B cell (primary cell): Measurements from ENCODE around the gene MOB1A. TPM values are rescaled to one million over a fixed set of nuclear protein-coding genes. Genes with fewer than 3 reads are reported as not detected.

Source experiments
- ATAC-seq: fragments of 200-7000 bp; cut with Tn5 transposase; one replicate; pipeline ENCODE4 v1.10.0; 2021; ENCODE audit warnings: low read depth, mild to moderate bottlenecking, moderate number of reproducible peaks, moderate library complexity
- CTCF ChIA-PET: fragments of 350-600 bp; sonication (Branson Sonifier 250); formaldehyde crosslinking; loops from one replicate; lab custom pipeline; 2021; ENCODE audit warnings: antibody characterized with exemption, inconsistent platforms; lab: Charles Lee
- POLR2A ChIA-PET: fragments of 350-600 bp; sonication (Branson Sonifier 250); formaldehyde crosslinking; loops from one replicate; lab custom pipeline; 2021; ENCODE audit warnings: antibody characterized with exemption; lab: Charles Lee
- DNase-seq: peaks from one replicate; pipeline ENCODE4 v3.0.0; 2013
- H2AFZ ChIP-seq: 2 replicates; pipeline ENCODE4 v1.6.1; 2012; ENCODE audit warnings: mild to moderate bottlenecking, low read depth, low read length; ENCODE audit not compliant: insufficient read depth, poor library complexity, severe bottlenecking
- H3K27ac ChIP-seq, 2 donors: 1 replicate in 1 of 2; 2 replicates in 1 of 2; pipeline ENCODE4 v1.5.1; 2012 to 2013; ENCODE audit warnings: low read length in 2 of 2, mild to moderate bottlenecking in 2 of 2, moderate library complexity in 1 of 2
- H3K27me3 ChIP-seq, 4 experiments: fragments of 200-600 bp in 1 of 4; sonication (generic) in 1 of 4; replicated peaks in 1 of 4; 1 replicate in 2 of 4; 2 replicates in 2 of 4; pipeline versions ENCODE4 v1.6.1 to v1.7.0; 2013 to 2016; ENCODE audit warnings: low read length in 3 of 4, mild to moderate bottlenecking in 2 of 4, mixed read lengths in 1 of 4, moderate library complexity in 1 of 4; ENCODE audit not compliant: insufficient read depth in 4 of 4, control insufficient read depth in 3 of 4; ENCODE audit errors: control extremely low read depth in 1 of 4
- H3K36me3 ChIP-seq, 2 experiments: replicated peaks in 1 of 2; 1 replicate in 1 of 2; 2 replicates in 1 of 2; pipeline versions ENCODE4 v1.6.1 to v1.7.1; 2013; ENCODE audit warnings: low read length in 1 of 2; ENCODE audit not compliant: insufficient read depth in 2 of 2, control insufficient read depth in 1 of 2; ENCODE audit errors: control extremely low read depth in 1 of 2, extremely low read depth in 1 of 2
- H3K4me1 ChIP-seq, 2 donors: fragments of 200-600 bp in 1 of 2; sonication (generic) in 1 of 2; 1 replicate in 1 of 2; 2 replicates in 1 of 2; pipeline versions ENCODE4 v1.5.1 to v1.6.1; 2013 to 2017; ENCODE audit warnings: low read length in 2 of 2; ENCODE audit not compliant: control insufficient read depth in 2 of 2, insufficient read depth in 2 of 2
- H3K4me2 ChIP-seq: replicated peaks from 2 replicates; pipeline ENCODE3; 2012; ENCODE audit warnings: mild to moderate bottlenecking, low read depth, low read length; ENCODE audit not compliant: poor library complexity, severe bottlenecking
- H3K4me3 ChIP-seq, 5 experiments: fragments of 200-600 bp in 1 of 5; sonication (generic) in 1 of 5; 1 replicate in 3 of 5; 2 replicates in 2 of 5; pipeline versions ENCODE4 v1.5.1 to v1.7.0; 2011 to 2016; ENCODE audit warnings: low read length in 4 of 5, mild to moderate bottlenecking in 4 of 5, low read depth in 2 of 5, control low read depth in 1 of 5, moderate library complexity in 1 of 5; ENCODE audit not compliant: insufficient read depth in 1 of 5; ENCODE audit errors: control extremely low read depth in 1 of 5, extremely low read depth in 1 of 5
- H3K79me2 ChIP-seq: fragments of 200-600 bp; sonication (generic); one replicate; pipeline ENCODE4 v1.6.0; 2016; ENCODE audit warnings: low read length; ENCODE audit not compliant: control insufficient read depth, insufficient read depth
- H3K9ac ChIP-seq: fragments of 200-600 bp; sonication (generic); 2 replicates; pipeline ENCODE4 v1.6.1; 2017; ENCODE audit warnings: mild to moderate bottlenecking, low read length, moderate library complexity
- H3K9me3 ChIP-seq, 3 donors: one replicate each; pipeline versions ENCODE4 v1.6.1 to v1.7.1; 2013; ENCODE audit warnings: low read length in 2 of 3; ENCODE audit not compliant: control insufficient read depth in 2 of 3, insufficient read depth in 1 of 3; ENCODE audit errors: control extremely low read depth in 1 of 3
- H4K20me1 ChIP-seq: 2 replicates; pipeline ENCODE4 v1.6.0; 2012; ENCODE audit warnings: mild to moderate bottlenecking, low read length; ENCODE audit not compliant: insufficient read depth, control insufficient read depth, poor library complexity, severe bottlenecking
- H3K27ac Mint-ChIP-seq: one replicate; pipeline ENCODE4 v1.8.0; 2021; ENCODE audit warnings: mixed read lengths
- H3K27me3 Mint-ChIP-seq: one replicate; pipeline ENCODE4 v1.8.0; 2021; ENCODE audit warnings: mixed read lengths
- H3K4me1 Mint-ChIP-seq: one replicate; pipeline ENCODE4 v1.8.0; 2021; ENCODE audit warnings: mixed read lengths
- H3K4me3 Mint-ChIP-seq: one replicate; pipeline ENCODE4 v1.8.0; 2021; ENCODE audit warnings: mixed read lengths
- H3K9me3 Mint-ChIP-seq: one replicate; pipeline ENCODE4 v1.8.0; 2022; ENCODE audit warnings: mixed read lengths; ENCODE audit not compliant: insufficient read depth
- CTCF ChIP-seq: fragments of 200-600 bp; IDR thresholded peaks from one replicate; pipeline ENCODE4 v1.8.0; 2022; ENCODE audit warnings: antibody characterized with exemption, mild to moderate bottlenecking
- EZH2 ChIP-seq: IDR thresholded peaks from 2 replicates; pipeline ENCODE4 v1.6.1; 2012; ENCODE audit warnings: borderline replicate concordance, low read depth, mild to moderate bottlenecking, moderate library complexity, low read length; ENCODE audit not compliant: insufficient read depth, poor library complexity, severe bottlenecking
- WGBS: methylation state at CpG from one replicate; pipeline ENCODE4 v1.1.5; 2013; ENCODE audit warnings: missing lambda C conversion rate; ENCODE audit not compliant: insufficient coverage; 5-methylcytosine and 5-hydroxymethylcytosine counted together
- intact Hi-C: fragments of 100-400 bp; cut with micrococcal nuclease; formaldehyde crosslinking; loops from one replicate; pipeline ENCODE4 v1.10.0; 2022
- polyA plus RNA-seq: library from polyadenylated mRNA; depleted of rRNA; stranded (reverse); fragments of >200 nt; gene quantifications from 2 replicates; pipeline ENCODE4 v1.2.3, GENCODE V29; 2012
- total RNA-seq, 2 donors: library from RNA; stranded (reverse); fragments of 120-200 nt in 1 of 2; gene quantifications; 1 replicate in 1 of 2; 2 replicates in 1 of 2; pipeline versions ENCODE4 v1.2.3 to v1.2.4, GENCODE V29; 2013 to 2022

The MOB1A gene
- total and polyA plus RNA-seq, 2 donors (not counting 1 experiment from before 2014, with no cell fraction given): 43.3 to 219 TPM

GRCh38 chr2:74110537-74110936 lies 68.1 kb downstream of the MOB1A start:
- H3K36me3 ChIP-seq: peaks cover 0 to 3% of the 10 kb centered on the region in 2 experiments
- intact Hi-C loops: no loop called here
- H3K9me3 Mint-ChIP-seq: no peaks in the 10 kb centered on the region
- peaks cover 0 to 4% (median 0%) of the 10 kb centered on the region in 4 experiments for H3K27me3 ChIP-seq
- ChIA-PET CTCF (interaction anchor here (0.7 to 1.0 kb wide), 3 partner anchors 10 to 263 kb away, joined by 3 to 4 read pairs (median 3); no protein-coding TSS in a partner anchor), POLR2A (no interaction called here)
- no peak overlapping the region for H3K4me3 Mint-ChIP-seq
- no peaks in the 10 kb centered on the region for H3K4me1 Mint-ChIP-seq
- TF ChIP-seq CTCF: no peak
- TF ChIP-seq EZH2: no peak
- H3K27me3 Mint-ChIP-seq: peaks cover 12% of the 10 kb centered on the region
- H3K4me2 ChIP-seq: no peak overlapping the region
- H3K27ac ChIP-seq: no peak overlapping the region
- no peak overlapping the region for H3K4me3 ChIP-seq
- H3K9ac ChIP-seq: no peak overlapping the region
- no peaks in the 10 kb centered on the region for H3K9me3 ChIP-seq
- no peak overlapping the region for H2AFZ ChIP-seq
- no peak overlapping the region for H3K27ac Mint-ChIP-seq
- WGBS: 95% methylated on average over 3 of the region's 3 CpGs
- DNase-seq: no peak
- no peaks in the 10 kb centered on the region for H4K20me1 ChIP-seq
- no peaks in the 10 kb centered on the region for H3K4me1 ChIP-seq
- H3K79me2 ChIP-seq: no peaks in the 10 kb centered on the region
- ATAC-seq: no peak

GRCh38 chr2:74109551-74109950 lies 69.1 kb downstream of the MOB1A start:
- no peaks in the 10 kb centered on the region for H3K79me2 ChIP-seq
- H3K27ac Mint-ChIP-seq: no peak overlapping the region
- peaks cover 5% of the 10 kb centered on the region for H3K27me3 Mint-ChIP-seq
- peaks cover 0 to 5% of the 10 kb centered on the region in 2 experiments for H3K36me3 ChIP-seq
- ATAC-seq (no peak), DNase-seq (no peak)
- intact Hi-C loops: no loop called here
- TF ChIP-seq EZH2 (no peak), CTCF (no peak)
- H3K9me3 ChIP-seq: no peaks in the 10 kb centered on the region
- ChIA-PET POLR2A (interaction anchor here (0.6 kb wide), 1 partner anchor 11 kb away, joined by 5 read pairs; no protein-coding TSS in a partner anchor), CTCF (interaction anchor here (0.6 to 1.6 kb wide), 5 partner anchors 11 to 201 kb away, joined by 3 to 4 read pairs (median 3); no protein-coding TSS in a partner anchor)
- H2AFZ ChIP-seq: no peak overlapping the region
- no peak overlapping the region for H3K27ac ChIP-seq
- 92% methylated on average over 5 of the region's 8 CpGs for WGBS
- no peak overlapping the region for H3K4me2 ChIP-seq
- H3K4me1 ChIP-seq: no peaks in the 10 kb centered on the region
- no peaks in the 10 kb centered on the region for H3K9me3 Mint-ChIP-seq
- no peaks in the 10 kb centered on the region for H4K20me1 ChIP-seq
- peaks cover 0 to 4% (median 0%) of the 10 kb centered on the region in 4 experiments for H3K27me3 ChIP-seq
- H3K4me3 ChIP-seq: no peak overlapping the region
- H3K9ac ChIP-seq: no peak overlapping the region
- H3K4me1 Mint-ChIP-seq: no peaks in the 10 kb centered on the region
- H3K4me3 Mint-ChIP-seq: no peak overlapping the region
